Trophoblast cell (in vitro differentiated cells and primary cell): ENCODE measurements around the gene COQ7.

Experiments used
- DNase-seq, 2 donors: peaks; one replicate each; pipeline ENCODE4 v3.0.0-alpha.2; 2016
- H2AFZ ChIP-seq: 2 replicates; pipeline ENCODE4 v1.6.1; 2013; ENCODE audit warnings: low read length, moderate library complexity, mild to moderate bottlenecking; ENCODE audit not compliant: insufficient read depth, poor library complexity
- H2AK5ac ChIP-seq: 2 replicates; pipeline ENCODE4 v1.6.1; 2013; ENCODE audit warnings: mild to moderate bottlenecking, low read length
- H2BK120ac ChIP-seq: 2 replicates; pipeline ENCODE4 v1.6.1; 2013; ENCODE audit warnings: low read length, mild to moderate bottlenecking, moderate library complexity; ENCODE audit not compliant: insufficient read depth, poor library complexity
- H2BK12ac ChIP-seq: 2 replicates; pipeline ENCODE4 v1.6.1; 2013; ENCODE audit warnings: mild to moderate bottlenecking, low read length, moderate library complexity
- H2BK5ac ChIP-seq: 2 replicates; pipeline ENCODE4 v1.6.1; 2013; ENCODE audit warnings: low read length, low read depth, moderate library complexity, mild to moderate bottlenecking; ENCODE audit not compliant: poor library complexity
- H3K14ac ChIP-seq: 2 replicates; pipeline ENCODE4 v1.6.1; 2013; ENCODE audit warnings: mild to moderate bottlenecking, low read length
- H3K18ac ChIP-seq: 2 replicates; pipeline ENCODE4 v1.6.1; 2013; ENCODE audit warnings: mild to moderate bottlenecking, low read length
- H3K23ac ChIP-seq: 2 replicates; pipeline ENCODE4 v1.6.1; 2013; ENCODE audit warnings: low read length
- H3K27ac ChIP-seq: 2 replicates; pipeline ENCODE4 v1.5.1; 2013; ENCODE audit warnings: low read depth, mild to moderate bottlenecking, inconsistent platforms, low read length, moderate library complexity
- H3K27me3 ChIP-seq: 2 replicates; pipeline ENCODE4 v1.6.1; 2013; ENCODE audit warnings: inconsistent platforms, mild to moderate bottlenecking, low read length, moderate library complexity; ENCODE audit not compliant: insufficient read depth
- H3K36me3 ChIP-seq, 2 experiments: 1 replicate in 1 of 2; 2 replicates in 1 of 2; pipeline ENCODE4 v1.6.1; 2013; ENCODE audit warnings: low read length in 2 of 2, mild to moderate bottlenecking in 2 of 2, moderate library complexity in 1 of 2; ENCODE audit not compliant: insufficient read depth in 2 of 2, control insufficient read depth in 1 of 2
- H3K4ac ChIP-seq: 2 replicates; pipeline ENCODE4 v1.6.1; 2013; ENCODE audit warnings: low read depth, mild to moderate bottlenecking, low read length, moderate library complexity
- H3K4me1 ChIP-seq, 2 experiments: 1 replicate in 1 of 2; 2 replicates in 1 of 2; pipeline ENCODE4 v1.6.1; 2013; ENCODE audit warnings: low read length in 2 of 2, mild to moderate bottlenecking in 2 of 2, moderate library complexity in 1 of 2; ENCODE audit not compliant: insufficient read depth in 2 of 2, control insufficient read depth in 1 of 2
- H3K4me2 ChIP-seq: 2 replicates; pipeline ENCODE4 v1.6.1; 2013; ENCODE audit warnings: inconsistent platforms, mild to moderate bottlenecking, low read length, moderate library complexity
- H3K4me3 ChIP-seq: 2 replicates; pipeline ENCODE4 v1.5.1; 2013; ENCODE audit warnings: mild to moderate bottlenecking, low read depth, low read length, inconsistent platforms
- H3K79me1 ChIP-seq: one replicate; pipeline ENCODE4 v1.6.1; 2013; ENCODE audit warnings: low read length
- H3K79me2 ChIP-seq: 2 replicates; pipeline ENCODE4 v1.6.1; 2013; ENCODE audit warnings: low read length, mild to moderate bottlenecking; ENCODE audit not compliant: control insufficient read depth, insufficient read depth, poor library complexity
- H3K9ac ChIP-seq: 2 replicates; pipeline ENCODE4 v1.6.1; 2013; ENCODE audit warnings: mild to moderate bottlenecking, low read length
- H3K9me3 ChIP-seq: 2 replicates; pipeline ENCODE4 v1.6.1; 2013; ENCODE audit warnings: low read depth, mild to moderate bottlenecking, control low read depth, inconsistent platforms, low read length; ENCODE audit not compliant: insufficient read depth
- H4K12ac ChIP-seq: 2 replicates; pipeline ENCODE4 v1.6.1; 2013; ENCODE audit warnings: low read depth, mild to moderate bottlenecking, low read length, moderate library complexity
- H4K8ac ChIP-seq: 2 replicates; pipeline ENCODE4 v1.6.1; 2013; ENCODE audit warnings: low read depth, mild to moderate bottlenecking, low read length, moderate library complexity
- H4K91ac ChIP-seq: one replicate; pipeline ENCODE4 v1.6.1; 2013; ENCODE audit warnings: low read depth, mild to moderate bottlenecking, low read length, moderate library complexity
- WGBS: extraction: QIAGEN DNeasy Blood & Tissue Kit; methylation state at CpG from one replicate; pipeline ENCODE4 v1.1.7; 2013; ENCODE audit warnings: missing lambda C conversion rate; ENCODE audit not compliant: insufficient read length, insufficient coverage; ENCODE audit errors: extremely low coverage; 5-methylcytosine and 5-hydroxymethylcytosine counted together

Gene COQ7

DNA sequence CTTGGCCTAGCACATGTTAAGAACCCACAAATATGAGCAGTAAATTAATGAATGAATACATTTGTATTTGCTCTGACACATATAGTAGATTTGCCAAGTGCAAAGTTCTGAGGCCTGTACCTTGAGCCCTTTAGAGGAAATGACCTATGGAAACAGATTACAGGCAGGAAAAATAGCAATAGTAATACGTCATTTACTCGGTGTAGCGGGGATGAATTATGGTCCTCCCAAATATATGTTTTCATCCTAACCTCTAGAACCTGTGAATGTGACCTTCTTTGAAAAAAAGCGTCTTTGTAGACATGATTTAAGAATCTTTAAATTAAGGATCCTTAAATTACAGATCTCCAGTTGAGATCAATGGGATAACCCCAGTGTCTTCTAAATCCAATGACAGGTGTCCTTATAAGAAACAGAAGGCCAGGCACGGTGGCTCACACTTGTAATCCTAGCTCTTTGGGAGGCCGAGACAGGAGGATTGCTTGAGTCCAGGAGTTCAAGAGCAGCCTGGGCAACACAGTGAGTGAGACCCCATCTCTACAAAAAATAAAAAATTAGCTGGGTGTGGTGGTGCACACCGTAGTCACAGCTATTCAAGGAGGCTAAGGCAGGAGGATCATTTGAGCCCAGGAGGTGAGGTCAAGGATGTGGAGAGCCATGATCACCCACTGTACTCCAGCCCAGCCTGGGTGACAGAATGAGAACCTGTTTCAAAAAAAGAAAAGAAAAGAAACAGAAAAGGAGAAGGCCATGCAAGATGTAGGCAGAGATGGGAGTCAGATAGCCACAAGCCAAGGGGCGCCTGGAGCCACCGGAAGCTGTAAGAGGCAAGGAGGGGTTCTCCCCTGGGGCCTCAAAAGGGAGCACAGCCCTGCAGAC lies 41.2 kb downstream of the COQ7 start:
- no peak overlapping the region for H2AK5ac ChIP-seq
- peaks cover 3% of the 10 kb centered on the region for H3K79me2 ChIP-seq
- H3K23ac ChIP-seq = no peak overlapping the region
- no peaks in the 10 kb centered on the region for H3K36me3 ChIP-seq
- peak overlapping the region; percentile 26 for H3K27ac ChIP-seq
- no peak overlapping the region for H4K12ac ChIP-seq
- H3K79me1 ChIP-seq = peaks cover 7% of the 10 kb centered on the region
- H3K4me3 ChIP-seq = no peak overlapping the region
- peaks cover 7 to 13% of the 10 kb centered on the region in 2 experiments for H3K4me1 ChIP-seq
- no CpG with 5 or more reads among the region's 9 CpGs for WGBS
- no peak overlapping the region for H4K8ac ChIP-seq
- H3K4me2 ChIP-seq = no peak overlapping the region
- H3K4ac ChIP-seq = no peak overlapping the region
- peak overlapping the region; percentile 38 for H2BK12ac ChIP-seq
- peak overlapping the region; percentile 33 for H2BK5ac ChIP-seq
- H3K9ac ChIP-seq = no peak overlapping the region
- H3K14ac ChIP-seq = no peak overlapping the region
- no peak overlapping the region for H3K18ac ChIP-seq
- no peak for DNase-seq
- no peaks in the 10 kb centered on the region for H3K9me3 ChIP-seq
- no peak overlapping the region for H2AFZ ChIP-seq
- H2BK120ac ChIP-seq = no peak overlapping the region
- no peaks in the 10 kb centered on the region for H3K27me3 ChIP-seq
- peak overlapping the region; percentile 46 for H4K91ac ChIP-seq

GRCh38 chr16:19109288-19109664 lies 41.9 kb downstream of the COQ7 start:
- WGBS = no CpG with 5 or more reads among the region's 4 CpGs
- Histone ChIP-seq H3K4ac (no peak overlapping the region), H4K91ac (no peak overlapping the region), H3K4me3 (no peak overlapping the region), H3K27me3 (no peaks in the 10 kb centered on the region), H3K79me1 (peaks cover 13% of the 10 kb centered on the region), H2BK120ac (no peak overlapping the region), H3K9ac (no peak overlapping the region), H3K79me2 (peaks cover 7% of the 10 kb centered on the region), H3K27ac (peak overlapping the region; percentile 26), H3K4me2 (no peak overlapping the region), H2AFZ (no peak overlapping the region), H3K14ac (no peak overlapping the region), H3K18ac (no peak overlapping the region), H3K23ac (no peak overlapping the region), H2AK5ac (no peak overlapping the region), H3K36me3 (no peaks in the 10 kb centered on the region), H4K8ac (no peak overlapping the region), H2BK12ac (no peak overlapping the region), H4K12ac (no peak overlapping the region), H2BK5ac (no peak overlapping the region), H3K4me1 (peaks cover 8 to 13% of the 10 kb centered on the region in 2 experiments), H3K9me3 (no peaks in the 10 kb centered on the region)
- no peak for DNase-seq

DNA sequence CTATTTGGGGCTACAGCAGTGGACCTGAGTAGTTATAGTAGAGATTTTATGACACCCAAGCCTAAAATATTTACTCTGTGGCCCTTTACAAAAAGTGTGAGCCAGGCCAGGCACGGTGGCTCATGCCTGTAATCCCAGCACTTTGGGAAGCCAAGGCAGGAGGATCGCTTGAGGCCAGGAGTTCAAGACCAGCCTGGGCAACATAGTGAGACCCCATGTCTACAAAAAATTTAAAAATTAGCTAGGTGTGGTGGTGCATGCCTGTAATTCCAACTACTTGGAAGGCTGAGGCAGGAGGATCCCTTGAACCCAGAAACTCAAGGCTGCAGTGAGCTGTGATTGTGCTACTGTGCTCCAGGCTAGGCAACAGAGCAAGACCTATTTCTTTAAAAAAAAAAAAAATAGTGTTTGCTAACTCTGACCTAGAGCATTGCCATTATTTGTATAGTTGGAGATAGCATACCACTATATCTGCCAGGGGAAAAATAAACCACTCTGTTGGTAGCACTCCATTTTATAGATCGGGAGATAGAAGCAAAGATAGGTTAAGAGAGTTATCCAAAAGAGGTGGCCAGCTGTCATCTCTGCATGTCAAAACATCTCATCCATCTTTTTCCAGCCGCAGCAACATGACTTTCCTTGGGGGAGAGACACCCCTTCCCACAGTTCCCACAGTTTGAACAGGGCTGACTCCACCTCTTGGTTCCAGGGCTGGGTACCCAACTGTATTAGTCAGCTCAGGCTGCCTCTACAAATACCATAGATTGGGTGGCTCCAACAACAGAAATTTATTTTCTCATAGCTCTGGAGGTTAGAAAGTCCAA lies 43.3 kb downstream of the COQ7 start:
- Histone ChIP-seq H3K4ac (no peak overlapping the region), H3K9ac (no peak overlapping the region), H3K14ac (no peak overlapping the region), H3K79me2 (peaks cover 19% of the 10 kb centered on the region), H3K79me1 (peaks cover 17% of the 10 kb centered on the region), H3K4me1 (peaks cover 22 to 26% of the 10 kb centered on the region in 2 experiments), H2BK12ac (no peak overlapping the region), H4K91ac (no peak overlapping the region), H4K8ac (no peak overlapping the region), H2BK5ac (no peak overlapping the region), H2BK120ac (no peak overlapping the region), H4K12ac (no peak overlapping the region), H3K4me2 (no peak overlapping the region), H3K36me3 (peaks cover 8 to 9% of the 10 kb centered on the region in 2 experiments), H3K27me3 (no peaks in the 10 kb centered on the region), H3K27ac (no peak overlapping the region), H3K23ac (no peak overlapping the region), H2AFZ (no peak overlapping the region), H2AK5ac (no peak overlapping the region), H3K18ac (no peak overlapping the region), H3K4me3 (no peak overlapping the region), H3K9me3 (peaks cover 3% of the 10 kb centered on the region)
- no CpG with 5 or more reads among the region's 4 CpGs for WGBS
- DNase-seq = no peak

DNA sequence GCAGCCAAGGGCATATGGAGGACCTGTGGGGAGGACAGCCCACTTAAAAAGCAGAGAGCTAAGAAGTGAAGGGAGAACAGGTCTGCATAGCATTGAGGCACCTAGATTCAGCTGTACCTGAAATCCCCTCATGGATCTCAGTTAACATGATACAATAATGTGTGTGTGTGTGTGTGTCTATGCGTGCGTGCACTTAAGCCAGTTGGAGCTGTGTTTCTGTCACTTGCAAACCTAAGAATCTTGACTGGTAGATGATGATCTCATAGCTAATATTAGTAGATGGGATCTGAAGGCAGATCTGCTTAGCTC lies 44.6 kb downstream of the COQ7 start:
- H2BK12ac ChIP-seq = no peak overlapping the region
- H3K4me2 ChIP-seq = no peak overlapping the region
- H3K27ac ChIP-seq = no peak overlapping the region
- H3K9ac ChIP-seq = no peak overlapping the region
- H4K91ac ChIP-seq = no peak overlapping the region
- H3K36me3 ChIP-seq = peaks cover 10 to 13% of the 10 kb centered on the region in 2 experiments
- no CpG with 5 or more reads among the region's 2 CpGs for WGBS
- H4K8ac ChIP-seq = no peak overlapping the region
- no peak overlapping the region for H3K18ac ChIP-seq
- DNase-seq = no peak
- H3K79me1 ChIP-seq = peaks cover 17% of the 10 kb centered on the region
- H3K27me3 ChIP-seq = no peaks in the 10 kb centered on the region
- H2BK120ac ChIP-seq = no peak overlapping the region
- no peak overlapping the region for H3K14ac ChIP-seq
- H3K4ac ChIP-seq = no peak overlapping the region
- peaks cover 20% of the 10 kb centered on the region for H3K79me2 ChIP-seq
- H2AFZ ChIP-seq = no peak overlapping the region
- no peak overlapping the region for H2BK5ac ChIP-seq
- H3K9me3 ChIP-seq = peaks cover 3% of the 10 kb centered on the region
- H2AK5ac ChIP-seq = no peak overlapping the region
- peaks cover 25 to 32% of the 10 kb centered on the region in 2 experiments for H3K4me1 ChIP-seq
- no peak overlapping the region for H3K4me3 ChIP-seq
- H3K23ac ChIP-seq = no peak overlapping the region
- H4K12ac ChIP-seq = no peak overlapping the region
